SK-N-SH (cell line): ENCODE results near the gene OGG1. TPM values are rescaled to one million over a fixed set of nuclear protein-coding genes. Genes with fewer than 3 reads are reported as not detected.

Experiments
- CTCF ChIA-PET: fragments of 300-600, 350-600 bp; formaldehyde crosslinking; extraction: SDS; loops from one replicate; lab custom pipeline; 2021; lab: Yijun Ruan, JAX
- POLR2A ChIA-PET: fragments of 350-600 bp; sonication (Branson Sonifier 250); formaldehyde crosslinking; extraction: SDS; loops from one replicate; lab custom pipeline; 2020; ENCODE audit warnings: antibody characterized with exemption, inconsistent platforms; lab: Yijun Ruan, JAX
- DNase-seq: peaks from one replicate; pipeline ENCODE4 v3.0.0; 2012
- H2AFZ ChIP-seq: fragments of 200-600 bp; sonication (generic); 2 replicates; pipeline ENCODE4 v1.8.1; 2016; ENCODE audit warnings: antibody characterized with exemption, mild to moderate bottlenecking, low read depth
- H3F3A ChIP-seq: fragments of 200-600 bp; sonication (generic); replicated peaks from 2 replicates; pipeline ENCODE3; 2016; ENCODE audit warnings: antibody characterized with exemption, mild to moderate bottlenecking; ENCODE audit not compliant: insufficient read depth
- H3K27ac ChIP-seq, 2 experiments: fragments of 200-500 bp in 1 of 2; fragments of 200-600 bp in 1 of 2; sonication (Bioruptor generic) in 1 of 2; sonication (generic), shearing (Covaris generic) in 1 of 2; 2 replicates each; pipeline versions ENCODE4 v1.5.1 to v1.6.1; 2014 to 2016; ENCODE audit warnings: low read depth in 2 of 2, inconsistent platforms in 1 of 2, low read length in 1 of 2, mild to moderate bottlenecking in 1 of 2, mixed read lengths in 1 of 2
- H3K27me3 ChIP-seq: fragments of 200-600 bp; sonication (generic), shearing (Covaris generic); 2 replicates; pipeline ENCODE4 v1.6.1; 2016; ENCODE audit warnings: mixed run types; ENCODE audit not compliant: insufficient read depth
- H3K36me3 ChIP-seq, 2 experiments: fragments of 200-500 bp in 1 of 2; fragments of 200-600 bp in 1 of 2; sonication (Bioruptor generic) in 1 of 2; sonication (generic) in 1 of 2; replicated peaks in 1 of 2; 2 replicates each; pipeline versions ENCODE3 to v1.5.1; 2014 to 2016; ENCODE audit warnings: low read length in 1 of 2, mild to moderate bottlenecking in 1 of 2; ENCODE audit not compliant: insufficient read depth in 2 of 2, control insufficient read depth in 1 of 2
- H3K4me1 ChIP-seq, 2 experiments: fragments of 200-500 bp in 1 of 2; fragments of 200-600 bp in 1 of 2; sonication (Bioruptor generic) in 1 of 2; sonication (generic), shearing (Covaris generic) in 1 of 2; 2 replicates each; pipeline versions ENCODE4 v1.5.1 to v1.6.1; 2014 to 2016; ENCODE audit warnings: low read depth in 1 of 2, low read length in 1 of 2, mixed run types in 1 of 2; ENCODE audit not compliant: insufficient read depth in 2 of 2, control insufficient read depth in 1 of 2
- H3K4me2 ChIP-seq: fragments of 200-600 bp; sonication (generic), shearing (Covaris generic); 2 replicates; pipeline ENCODE4 v1.6.1; 2017; ENCODE audit warnings: mixed run types
- H3K4me3 ChIP-seq, 2 experiments: fragments of 200-500 bp in 1 of 2; fragments of 200-600 bp in 1 of 2; sonication (Bioruptor generic) in 1 of 2; sonication (generic), shearing (Covaris generic) in 1 of 2; 2 replicates each; pipeline versions ENCODE4 v1.5.1 to v1.8.1; 2014 to 2016; ENCODE audit warnings: low read depth in 2 of 2, inconsistent platforms in 1 of 2, low read length in 1 of 2, mild to moderate bottlenecking in 1 of 2, mixed read lengths in 1 of 2, moderate library complexity in 1 of 2
- H3K79me2 ChIP-seq: fragments of 200-600 bp; sonication (generic); 2 replicates; pipeline ENCODE4 v1.8.1; 2017; ENCODE audit warnings: mild to moderate bottlenecking; ENCODE audit not compliant: insufficient read depth
- H3K9ac ChIP-seq: fragments of 200-600 bp; sonication (generic); 2 replicates; pipeline ENCODE4 v1.6.1; 2017; ENCODE audit warnings: mixed run types
- H3K9me2 ChIP-seq: fragments of 200-600 bp; sonication (generic); 2 replicates; pipeline ENCODE4 v1.6.1; 2017; ENCODE audit warnings: mixed run types
- H3K9me3 ChIP-seq: fragments of 200-600 bp; sonication (generic); 2 replicates; pipeline ENCODE4 v1.6.1; 2017; ENCODE audit warnings: mixed run types, mild to moderate bottlenecking, moderate library complexity
- H4K20me1 ChIP-seq: fragments of 200-600 bp; sonication (generic); 2 replicates; pipeline ENCODE4 v1.6.1; 2017; ENCODE audit warnings: mild to moderate bottlenecking, mixed run types; ENCODE audit not compliant: insufficient read depth
- ELF1 ChIP-seq: IDR thresholded peaks from 2 replicates; pipeline ENCODE4 v1.4.0; 2012
- EP300 ChIP-seq, 2 experiments: IDR thresholded peaks; 2 replicates each; pipeline versions ENCODE4 v1.4.0 to v1.6.1; 2012; ENCODE audit warnings: borderline replicate concordance in 1 of 2, low read depth in 1 of 2, low read length in 1 of 2
- FOSL2 ChIP-seq: IDR thresholded peaks from 2 replicates; pipeline ENCODE4 v1.4.0; 2012; ENCODE audit warnings: low read depth, mild to moderate bottlenecking, moderate library complexity, borderline replicate concordance
- FOXM1 ChIP-seq: IDR thresholded peaks from 2 replicates; pipeline ENCODE4 v1.4.0; 2012; ENCODE audit warnings: low read depth, mild to moderate bottlenecking
- GABPA ChIP-seq: IDR thresholded peaks from 2 replicates; pipeline ENCODE4 v1.4.0; 2012; ENCODE audit warnings: low read depth, mild to moderate bottlenecking
- MAX ChIP-seq: IDR thresholded peaks from 2 replicates; pipeline ENCODE4 v1.4.0; 2012; ENCODE audit warnings: low read depth
- MEF2A ChIP-seq: IDR thresholded peaks from 2 replicates; pipeline ENCODE4 v1.4.0; 2012; ENCODE audit warnings: low read depth, borderline replicate concordance
- NRF1 ChIP-seq: IDR thresholded peaks from 2 replicates; pipeline ENCODE4 v1.6.1; 2012; ENCODE audit warnings: low read depth, mild to moderate bottlenecking, low read length
- PBX3 ChIP-seq: IDR thresholded peaks from 2 replicates; pipeline ENCODE4; 2012
- RAD21 ChIP-seq: IDR thresholded peaks from 2 replicates; pipeline ENCODE4 v1.6.1; 2012; ENCODE audit warnings: mild to moderate bottlenecking, low read length
- RCOR1 ChIP-seq: fragments of 150-350 bp; IDR thresholded peaks from 2 replicates; pipeline ENCODE4 v1.6.1; 2017; ENCODE audit warnings: antibody characterized with exemption, low read length
- RXRA ChIP-seq: IDR thresholded peaks from 2 replicates; pipeline ENCODE4 v1.4.0; 2012; ENCODE audit warnings: low read depth, mild to moderate bottlenecking, borderline replicate concordance
- TAF1 ChIP-seq: IDR thresholded peaks from 2 replicates; pipeline ENCODE4 v1.6.1; 2012; ENCODE audit warnings: low read depth, mild to moderate bottlenecking, low read length, moderate library complexity, borderline replicate concordance
- TCF12 ChIP-seq: IDR thresholded peaks from 2 replicates; pipeline ENCODE4 v1.4.0; 2012
- TEAD4 ChIP-seq: IDR thresholded peaks from 2 replicates; pipeline ENCODE4 v1.4.0; 2012; ENCODE audit warnings: mild to moderate bottlenecking, borderline replicate concordance; ENCODE audit not compliant: insufficient read depth
- WGBS: methylation state at CpG from one replicate; pipeline ENCODE4 v1.1.6; 2017; ENCODE audit warnings: low lambda C conversion rate; 5-methylcytosine and 5-hydroxymethylcytosine counted together
- polyA plus RNA-seq, 3 experiments: library from polyadenylated mRNA; depleted of rRNA; stranded (reverse); fragments of >200 nt; gene quantifications; 2 replicates each; pipeline ENCODE4 v1.2.3, GENCODE V29; 2012

Gene OGG1
- polyA plus RNA-seq, 1 of the 3 experiments (the other 2 are of a cell fraction), result 26.8 TPM

GRCh38 chr3:9721700-9722060 lies 28.1 kb upstream of the OGG1 start:
- Histone ChIP-seq H3K4me2 (no peak overlapping the region), H3F3A (peaks cover 8% of the 10 kb centered on the region), H3K9me2 (no peaks in the 10 kb centered on the region), H2AFZ (no peak overlapping the region), H3K27ac (no peak overlapping the region), H3K79me2 (no peaks in the 10 kb centered on the region), H3K4me3 (no peak overlapping the region), H3K9ac (no peak overlapping the region), H4K20me1 (no peaks in the 10 kb centered on the region), H3K36me3 (no peaks in the 10 kb centered on the region), H3K27me3 (no peaks in the 10 kb centered on the region)
- 74% methylated on average over 2 of the region's 2 CpGs for WGBS
- DNase-seq, result no peak
- POLR2A ChIA-PET, result no interaction called here
- CTCF ChIA-PET, result no interaction called here
- TF ChIP-seq MAX (no peak), NRF1 (no peak), GABPA (no peak), MEF2A (no peak), RCOR1 (no peak), EP300 (IDR thresholded peaks at IDR 0.05; ENCODE audit: borderline replicate concordance in 1 of 2, low read depth in 1 of 2, low read length in 1 of 2) (no peak), TEAD4 (no peak), ELF1 (no peak), RXRA (no peak), TCF12 (no peak), PBX3 (no peak), FOXM1 (no peak)
- TF ChIP-seq, all 33 proteins: peak for 0
- no peaks in the 10 kb centered on the region for H3K4me1 ChIP-seq
- H3K9me3 ChIP-seq, result no peaks in the 10 kb centered on the region

GRCh38 chr3:9725775-9726515 lies 23.8 kb upstream of the OGG1 start:
- no peaks in the 10 kb centered on the region for H3K79me2 ChIP-seq

More at GRCh38 chr3:9725775-9726515, 23.8 kb upstream of the OGG1 start:
- no peak overlapping the region for H3K27ac ChIP-seq
- H3K9ac ChIP-seq, result no peak overlapping the region
- WGBS, result 85% methylated on average over 4 of the region's 4 CpGs
- DNase-seq, result no peak
- H3K4me3 ChIP-seq, result no peak overlapping the region
- H3K9me2 ChIP-seq, result no peaks in the 10 kb centered on the region
- peaks cover 14% of the 10 kb centered on the region for H3F3A ChIP-seq
- ChIA-PET POLR2A (no interaction called here), CTCF (interaction anchor here (1.4 kb wide), 1 partner anchor 26 kb away, joined by 4 read pairs; no protein-coding TSS in a partner anchor)
- no peaks in the 10 kb centered on the region for H3K27me3 ChIP-seq
- H4K20me1 ChIP-seq, result no peaks in the 10 kb centered on the region
- H3K4me2 ChIP-seq, result no peak overlapping the region
- no peak overlapping the region for H2AFZ ChIP-seq
- H3K9me3 ChIP-seq, result no peaks in the 10 kb centered on the region
- H3K4me1 ChIP-seq, result peaks cover 2 to 5% of the 10 kb centered on the region in 2 experiments; a peak in 1 of 4 replicates
- H3K36me3 ChIP-seq, result no peaks in the 10 kb centered on the region
- no peak for TF ChIP-seq TAF1
- no peak for TF ChIP-seq RAD21
- TF ChIP-seq FOSL2, result no peak
